ENCODE measurements around the gene SDCBP2. TPM values are rescaled to one million over a fixed set of nuclear protein-coding genes. Genes with fewer than 3 reads are reported as not detected.
A peak's percentile ranks its signal among the peaks of the same experiment; 100 is the strongest.

The SDCBP2 gene
- total RNA-seq, 1 donor from 2014 or later, result 10.9 TPM

DNA sequence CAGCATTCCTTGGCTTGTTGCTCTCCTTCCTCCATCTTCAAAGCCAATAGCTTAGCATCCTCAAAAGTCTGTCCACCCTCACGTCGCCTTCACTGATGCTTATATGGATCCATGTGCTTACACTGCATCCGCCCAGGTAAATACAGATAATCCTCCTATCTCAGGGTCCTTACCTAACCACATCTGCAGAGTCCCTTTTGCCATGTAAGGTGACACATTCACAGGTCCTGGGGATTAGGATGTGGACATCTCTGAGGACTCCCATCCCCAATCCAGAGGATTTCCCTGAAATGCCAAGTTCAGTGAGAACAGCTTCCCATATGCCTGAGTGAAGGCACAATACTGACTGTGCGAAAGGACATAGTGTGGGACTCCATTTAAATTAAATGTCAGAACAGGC lies 38.5 kb upstream of the SDCBP2 start:
- Histone ChIP-seq H3K27ac (no peak overlapping the region), H3K9me3 (no peaks in the 10 kb centered on the region), H3K36me3 (peaks cover 39% of the 10 kb centered on the region), H3K27me3 (no peaks in the 10 kb centered on the region), H3K4me3 (no peak overlapping the region), H3K4me1 (peaks cover 23% of the 10 kb centered on the region)
- DNase-seq (no peak), ATAC-seq (no peak)
- TF ChIP-seq, protein P1, sequence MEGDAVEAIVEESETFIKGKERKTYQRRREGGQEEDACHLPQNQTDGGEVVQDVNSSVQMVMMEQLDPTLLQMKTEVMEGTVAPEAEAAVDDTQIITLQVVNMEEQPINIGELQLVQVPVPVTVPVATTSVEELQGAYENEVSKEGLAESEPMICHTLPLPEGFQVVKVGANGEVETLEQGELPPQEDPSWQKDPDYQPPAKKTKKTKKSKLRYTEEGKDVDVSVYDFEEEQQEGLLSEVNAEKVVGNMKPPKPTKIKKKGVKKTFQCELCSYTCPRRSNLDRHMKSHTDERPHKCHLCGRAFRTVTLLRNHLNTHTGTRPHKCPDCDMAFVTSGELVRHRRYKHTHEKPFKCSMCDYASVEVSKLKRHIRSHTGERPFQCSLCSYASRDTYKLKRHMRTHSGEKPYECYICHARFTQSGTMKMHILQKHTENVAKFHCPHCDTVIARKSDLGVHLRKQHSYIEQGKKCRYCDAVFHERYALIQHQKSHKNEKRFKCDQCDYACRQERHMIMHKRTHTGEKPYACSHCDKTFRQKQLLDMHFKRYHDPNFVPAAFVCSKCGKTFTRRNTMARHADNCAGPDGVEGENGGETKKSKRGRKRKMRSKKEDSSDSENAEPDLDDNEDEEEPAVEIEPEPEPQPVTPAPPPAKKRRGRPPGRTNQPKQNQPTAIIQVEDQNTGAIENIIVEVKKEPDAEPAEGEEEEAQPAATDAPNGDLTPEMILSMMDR (IDR thresholded peaks at IDR 0.05), result no peak
- intact Hi-C loops (cut with DNase I), result no loop called here

DNA sequence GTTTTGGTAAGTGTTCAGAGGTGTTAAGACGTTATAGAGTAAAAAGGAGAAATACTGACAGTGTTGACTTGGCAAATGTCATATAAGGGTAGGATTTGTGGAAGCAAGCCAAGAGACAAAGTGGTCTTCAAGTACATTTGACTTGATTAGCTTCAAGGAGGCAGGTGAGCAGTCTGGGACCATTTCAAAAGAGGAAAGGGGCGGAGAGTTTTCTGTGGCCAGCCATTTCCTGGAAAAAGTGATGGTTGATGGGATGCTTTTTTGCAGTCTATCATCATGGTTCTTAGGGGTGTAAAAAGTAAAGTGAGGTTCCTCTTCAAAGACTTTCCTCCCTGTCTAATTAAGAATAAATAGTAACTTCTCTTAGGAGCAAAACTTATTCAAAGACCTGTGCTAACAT lies 35.2 kb upstream of the SDCBP2 start:
- H3K36me3 ChIP-seq, result peaks cover 28% of the 10 kb centered on the region
- peaks cover 9% of the 10 kb centered on the region for H3K4me1 ChIP-seq
- intact Hi-C loops (cut with DNase I), result no loop called here
- no peak overlapping the region for H3K4me3 ChIP-seq
- H3K27me3 ChIP-seq, result no peaks in the 10 kb centered on the region
- no peaks in the 10 kb centered on the region for H3K9me3 ChIP-seq
- H3K27ac ChIP-seq, result no peak overlapping the region
- DNase-seq (no peak), ATAC-seq (no peak)
- TF ChIP-seq, protein P1 (IDR thresholded peaks at IDR 0.05), result no peak

DNA sequence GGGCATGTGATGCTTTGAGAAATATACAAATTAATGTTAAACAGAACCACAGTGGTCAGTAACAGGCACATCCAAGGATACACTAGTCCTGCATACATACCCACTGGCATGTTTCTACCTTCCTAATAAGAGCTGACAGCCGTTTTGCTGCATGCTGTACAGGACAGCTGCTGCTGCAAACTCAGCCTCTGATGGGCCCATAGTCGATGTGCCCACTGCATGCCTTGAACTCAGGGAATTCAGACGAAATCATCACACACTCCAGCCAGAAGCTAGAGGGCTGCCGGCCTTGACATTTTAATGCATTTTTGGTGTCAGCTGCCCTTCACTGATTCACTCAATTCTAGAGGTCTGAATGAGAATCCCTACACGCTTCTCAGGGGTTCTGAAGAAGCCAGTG lies 34.6 kb upstream of the SDCBP2 start:
- Histone ChIP-seq H3K4me3 (no peak overlapping the region), H3K36me3 (peaks cover 24% of the 10 kb centered on the region), H3K27ac (no peak overlapping the region), H3K4me1 (peaks cover 9% of the 10 kb centered on the region), H3K9me3 (no peaks in the 10 kb centered on the region), H3K27me3 (no peaks in the 10 kb centered on the region)
- ATAC-seq (no peak), DNase-seq (no peak)
- TF ChIP-seq, protein P1 (IDR thresholded peaks at IDR 0.05), result no peak
- intact Hi-C loops (cut with DNase I), result no loop called here

DNA sequence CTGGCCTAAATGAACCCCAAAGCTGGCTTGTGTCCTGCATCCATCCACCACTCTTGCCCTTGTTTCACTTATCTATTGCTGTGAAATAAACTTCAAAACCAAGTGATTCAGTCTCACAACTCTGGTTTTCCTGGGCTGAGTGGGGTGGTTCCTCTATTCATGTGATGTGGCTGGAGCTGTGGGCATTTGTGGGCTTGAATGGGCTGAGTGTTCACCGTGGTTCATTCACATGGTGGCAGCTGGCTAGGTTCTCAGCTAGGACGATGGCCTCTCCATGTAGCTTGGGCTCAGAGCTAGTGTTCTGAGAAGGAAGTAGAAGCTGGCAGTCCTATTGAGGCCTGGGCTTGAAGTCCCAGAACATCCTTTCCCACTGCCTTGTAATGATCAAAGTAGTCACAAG lies 33.5 kb upstream of the SDCBP2 start:
- Histone ChIP-seq H3K27ac (no peak overlapping the region), H3K27me3 (no peaks in the 10 kb centered on the region), H3K4me3 (no peak overlapping the region), H3K4me1 (peaks cover 9% of the 10 kb centered on the region), H3K9me3 (no peaks in the 10 kb centered on the region), H3K36me3 (peaks cover 14% of the 10 kb centered on the region)
- TF ChIP-seq, protein P1 (IDR thresholded peaks at IDR 0.05), result no peak
- intact Hi-C loops (cut with DNase I), result no loop called here
- no peak for DNase-seq
- ATAC-seq, result peak; percentile 12

DNA sequence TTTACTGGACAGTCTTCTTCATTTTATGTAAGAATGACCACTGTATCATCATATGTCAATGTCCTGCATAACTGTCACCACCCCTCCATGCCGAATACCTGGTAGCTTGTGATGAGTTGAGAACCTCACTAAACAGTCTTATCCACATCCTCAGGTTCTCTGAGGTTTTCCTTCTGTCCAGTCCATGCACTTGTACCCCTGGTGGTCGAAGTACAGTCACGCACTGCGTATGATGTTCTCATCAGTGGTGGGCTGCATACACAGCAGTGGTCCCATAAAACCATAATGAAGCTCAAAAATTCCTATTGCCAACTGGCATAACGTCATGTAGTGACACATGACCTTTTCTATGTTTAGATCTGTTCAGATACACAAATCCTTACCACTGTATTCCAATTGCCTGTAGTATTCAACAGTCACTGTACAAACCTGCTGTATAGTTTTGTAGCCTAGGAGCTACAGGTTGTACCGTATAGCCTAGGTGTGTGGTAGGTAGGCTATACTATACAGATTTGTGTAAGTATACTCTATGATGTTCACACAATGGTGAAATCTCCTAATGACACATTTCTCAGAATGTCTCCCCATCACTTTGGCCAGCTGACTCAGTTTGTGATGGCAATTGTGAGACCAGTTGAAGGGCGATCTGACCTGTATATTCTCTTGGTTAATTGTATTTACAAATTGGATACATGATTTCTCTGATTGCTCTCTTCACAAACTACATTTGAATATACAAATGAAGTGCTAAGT lies 31.3 kb upstream of the SDCBP2 start:
- no peak overlapping the region for H3K27ac ChIP-seq
- no peak for ATAC-seq
- peaks cover 11% of the 10 kb centered on the region for H3K36me3 ChIP-seq
- H3K27me3 ChIP-seq, result no peaks in the 10 kb centered on the region
- TF ChIP-seq, protein P1 (IDR thresholded peaks at IDR 0.05), result peak; percentile 7
- H3K4me1 ChIP-seq, result peaks cover 9% of the 10 kb centered on the region
- H3K9me3 ChIP-seq, result no peaks in the 10 kb centered on the region
- no peak for DNase-seq
- no peak overlapping the region for H3K4me3 ChIP-seq
- intact Hi-C loops (cut with DNase I), result no loop called here

All from upper lobe of right lung (tissue), 1 donor.